Muscle layer of duodenum (tissue), 2 donors: ENCODE measurements around the gene C14orf132.

Source experiments
- H3K27ac ChIP-seq: one replicate; pipeline ENCODE4 v1.7.0; 2013; ENCODE audit warnings: mild to moderate bottlenecking, low read length
- H3K27me3 ChIP-seq: one replicate; pipeline ENCODE4 v1.7.0; 2013; ENCODE audit warnings: low read depth, mild to moderate bottlenecking, control low read depth, low read length
- H3K36me3 ChIP-seq, 2 donors: one replicate each; pipeline ENCODE4 v1.7.0; 2013; ENCODE audit warnings: low read length in 2 of 2, control low read depth in 1 of 2, mild to moderate bottlenecking in 1 of 2; ENCODE audit not compliant: insufficient read depth in 2 of 2, control insufficient read depth in 1 of 2
- H3K4me1 ChIP-seq, 2 donors: one replicate each; pipeline ENCODE4 v1.7.0; 2013; ENCODE audit warnings: low read length in 2 of 2, mild to moderate bottlenecking in 2 of 2, control low read depth in 1 of 2, moderate library complexity in 1 of 2; ENCODE audit not compliant: insufficient read depth in 2 of 2, control insufficient read depth in 1 of 2
- H3K4me3 ChIP-seq, 2 donors: one replicate each; pipeline ENCODE4 v1.7.0; 2013; ENCODE audit warnings: low read length in 2 of 2, low read depth in 1 of 2, mild to moderate bottlenecking in 1 of 2
- H3K9me3 ChIP-seq, 2 donors: one replicate each; pipeline ENCODE4 v1.7.0; 2013; ENCODE audit warnings: low read length in 2 of 2, control low read depth in 1 of 2, mild to moderate bottlenecking in 1 of 2; ENCODE audit not compliant: control insufficient read depth in 1 of 2
- donor health status: healthy.

The C14orf132 gene

DNA sequence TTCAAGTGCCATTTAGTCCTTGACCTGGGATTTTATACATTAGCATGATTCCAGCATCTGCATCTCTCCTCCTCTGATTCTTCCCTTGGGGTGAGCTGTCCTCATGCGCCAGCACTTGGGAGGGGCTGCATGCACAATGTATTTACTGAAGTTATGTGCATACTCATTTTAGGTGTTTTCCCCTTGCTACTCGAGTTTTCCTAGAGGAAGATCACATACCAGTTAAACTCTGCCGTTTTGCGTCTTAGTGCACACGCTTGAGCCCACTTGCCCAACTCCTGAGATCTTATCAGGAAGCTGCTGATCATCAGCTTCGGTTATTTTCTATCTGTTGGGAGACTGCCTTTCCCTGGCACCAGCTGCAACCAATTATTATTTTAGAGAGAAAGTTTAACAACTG, 78.8 kb downstream of the C14orf132 start:
- Histone ChIP-seq H3K27me3 (no peaks in the 10 kb centered on the region), H3K36me3 (no peaks in the 10 kb centered on the region), H3K4me3 (no peak overlapping the region), H3K4me1 (no peaks in the 10 kb centered on the region), H3K27ac (no peak overlapping the region), H3K9me3 (no peaks in the 10 kb centered on the region)

DNA sequence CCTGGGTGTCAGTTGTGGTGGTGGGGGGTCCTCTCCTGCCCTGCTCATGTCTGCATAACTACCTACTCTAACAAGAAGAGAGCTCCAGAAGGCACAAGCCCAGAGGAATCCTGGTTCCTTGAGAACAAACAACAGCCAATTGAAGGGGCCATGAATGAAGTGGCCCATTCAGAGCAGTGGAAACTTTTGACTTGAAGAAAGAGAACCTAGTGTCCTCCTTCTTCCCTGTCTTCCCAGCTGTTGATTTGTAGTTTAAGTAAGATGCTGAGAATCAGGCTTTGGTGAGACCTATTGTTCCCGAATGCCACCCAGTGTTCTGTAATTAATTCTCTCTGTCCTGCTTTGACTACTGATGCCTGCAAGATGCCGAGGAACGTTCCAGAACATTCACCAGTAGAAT, 79.2 kb downstream of the C14orf132 start:
- no peaks in the 10 kb centered on the region for H3K36me3 ChIP-seq
- no peaks in the 10 kb centered on the region for H3K4me1 ChIP-seq

DNA sequence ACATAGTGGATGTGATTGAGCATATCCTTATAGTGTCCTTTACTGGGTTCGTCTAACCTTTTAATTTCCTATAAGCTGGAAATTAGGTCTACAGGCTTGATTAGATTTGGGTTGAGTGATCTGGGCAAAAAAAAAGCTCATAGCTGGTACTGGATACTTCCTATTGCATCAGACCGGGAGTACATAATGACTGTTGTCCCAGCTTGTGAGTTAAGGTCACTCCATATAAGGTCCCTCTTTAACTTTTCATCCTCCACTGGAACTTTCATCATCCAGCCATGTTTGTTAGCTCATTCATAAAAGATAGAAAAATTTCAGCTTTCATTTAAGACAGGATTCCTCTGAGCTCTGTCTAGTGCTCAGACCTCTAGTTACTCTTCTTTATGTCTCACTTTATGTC, 80.8 kb downstream of the C14orf132 start:
- H3K36me3 ChIP-seq = no peaks in the 10 kb centered on the region
- no peaks in the 10 kb centered on the region for H3K4me1 ChIP-seq
- no peaks in the 10 kb centered on the region for H3K27me3 ChIP-seq

More for the DNA sequence above, 79.2 kb downstream of the C14orf132 start:
- Histone ChIP-seq H3K9me3 (no peaks in the 10 kb centered on the region), H3K4me3 (no peak overlapping the region), H3K27ac (no peak overlapping the region), H3K27me3 (no peaks in the 10 kb centered on the region)

DNA sequence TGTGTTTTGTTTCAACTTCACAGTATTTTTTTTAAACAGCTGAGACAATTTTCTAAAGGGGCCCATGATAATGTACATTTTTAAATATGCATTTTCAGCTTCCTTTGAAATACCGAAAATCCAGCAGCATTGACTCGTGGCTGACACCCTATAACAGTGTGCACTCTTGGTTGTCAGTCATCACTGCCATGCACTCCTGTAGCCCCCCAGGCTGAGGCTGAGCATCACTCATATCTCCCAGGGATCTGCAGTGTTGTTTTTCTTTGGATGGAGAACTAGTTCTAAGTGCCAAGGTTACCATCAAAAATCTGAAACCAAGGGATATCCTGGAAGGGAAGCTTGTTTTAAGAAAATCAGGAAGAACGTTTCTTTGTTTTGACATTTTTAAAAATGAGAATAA, 81.2 kb downstream of the C14orf132 start:
- Histone ChIP-seq H3K36me3 (no peaks in the 10 kb centered on the region), H3K9me3 (no peaks in the 10 kb centered on the region), H3K4me1 (peaks cover 0 to 1% of the 10 kb centered on the region in 2 donors), H3K4me3 (no peak overlapping the region), H3K27ac (no peak overlapping the region), H3K27me3 (no peaks in the 10 kb centered on the region)

More for the DNA sequence above, 80.8 kb downstream of the C14orf132 start:
- Histone ChIP-seq H3K27ac (no peak overlapping the region), H3K4me3 (no peak overlapping the region), H3K9me3 (no peaks in the 10 kb centered on the region)

DNA sequence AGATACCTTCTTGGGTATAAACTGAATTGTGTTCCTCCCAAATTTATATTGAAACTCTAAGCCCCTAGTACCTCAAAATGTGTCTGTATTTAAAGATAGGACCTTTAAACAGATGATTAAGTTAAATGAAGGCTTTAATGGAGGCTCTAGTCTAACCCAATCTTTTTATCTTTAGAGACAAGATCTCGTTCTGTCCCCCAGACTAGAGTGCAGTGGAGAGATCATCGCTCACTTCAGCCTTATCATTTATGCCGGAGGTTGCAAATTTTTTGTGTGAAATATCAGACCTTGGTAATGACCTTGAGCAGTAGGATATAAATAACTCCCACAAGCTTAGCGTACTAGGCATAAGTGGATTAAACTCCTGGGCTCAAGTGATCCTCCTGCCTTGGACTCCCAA, 81.8 kb downstream of the C14orf132 start:
- Histone ChIP-seq H3K9me3 (no peaks in the 10 kb centered on the region), H3K4me1 (peaks cover 0 to 5% of the 10 kb centered on the region in 2 donors), H3K4me3 (no peak overlapping the region), H3K27me3 (no peaks in the 10 kb centered on the region), H3K36me3 (no peaks in the 10 kb centered on the region), H3K27ac (no peak overlapping the region)

DNA sequence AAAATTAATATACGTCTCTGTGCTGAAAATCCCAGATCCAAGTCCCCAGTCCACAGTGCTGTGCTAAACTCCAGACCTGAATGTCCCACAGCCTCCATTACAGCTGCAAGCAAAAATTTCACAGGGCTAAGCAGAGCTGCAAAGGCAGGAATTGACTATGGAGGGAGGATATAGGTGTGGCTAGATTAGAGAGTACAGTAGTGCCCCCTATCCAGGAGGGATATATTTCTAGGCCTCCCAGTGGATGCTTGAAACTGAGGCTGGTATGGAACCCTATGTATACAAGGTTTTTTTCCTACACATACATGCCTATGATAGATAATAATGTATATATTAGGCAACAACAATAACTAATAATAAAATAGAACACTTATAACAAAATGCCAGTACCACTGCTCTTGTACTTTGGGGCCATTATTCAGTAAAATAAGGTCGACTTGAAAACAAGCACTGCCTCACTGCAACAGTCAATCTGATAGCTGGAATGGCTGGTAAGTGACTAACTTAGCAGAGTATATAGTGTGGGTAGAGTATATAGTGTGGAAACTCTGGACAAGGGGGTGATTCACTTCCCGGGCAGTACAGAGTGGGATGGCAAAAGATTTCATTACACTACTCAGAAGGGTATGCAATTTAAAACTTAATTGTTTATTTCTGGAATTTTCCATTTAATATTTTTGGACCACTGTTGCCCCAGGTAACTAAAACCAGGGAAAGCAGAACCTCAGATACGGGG, 82.7 kb downstream of the C14orf132 start:
- Histone ChIP-seq H3K4me3 (no peak overlapping the region), H3K27ac (no peak overlapping the region), H3K4me1 (peaks cover 0 to 5% of the 10 kb centered on the region in 2 donors), H3K36me3 (no peaks in the 10 kb centered on the region), H3K27me3 (no peaks in the 10 kb centered on the region), H3K9me3 (no peaks in the 10 kb centered on the region)

DNA sequence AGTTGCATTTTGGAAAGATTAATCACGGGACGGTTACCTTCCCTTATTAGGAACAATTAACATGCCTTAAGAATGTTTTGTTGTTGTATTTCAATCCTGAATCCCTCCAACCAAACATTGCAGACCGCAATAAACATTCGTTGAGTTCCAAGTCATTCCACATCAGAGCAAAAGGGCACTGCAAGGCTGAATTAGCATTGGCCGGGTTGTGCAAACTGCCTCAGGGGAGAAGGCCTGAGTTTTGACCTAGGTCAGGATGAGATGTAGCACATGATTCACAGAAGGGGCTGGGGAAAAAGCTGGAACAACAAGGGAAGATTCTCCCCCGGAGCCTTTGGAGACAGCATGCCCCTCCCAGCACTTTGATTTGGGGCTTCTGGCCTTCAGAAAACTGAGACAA, 83.3 kb downstream of the C14orf132 start:
- H3K27ac ChIP-seq = no peak overlapping the region
- H3K4me3 ChIP-seq = no peak overlapping the region
- no peaks in the 10 kb centered on the region for H3K9me3 ChIP-seq
- peaks cover 0 to 5% of the 10 kb centered on the region in 2 donors for H3K4me1 ChIP-seq
- H3K27me3 ChIP-seq = no peaks in the 10 kb centered on the region
- no peaks in the 10 kb centered on the region for H3K36me3 ChIP-seq

DNA sequence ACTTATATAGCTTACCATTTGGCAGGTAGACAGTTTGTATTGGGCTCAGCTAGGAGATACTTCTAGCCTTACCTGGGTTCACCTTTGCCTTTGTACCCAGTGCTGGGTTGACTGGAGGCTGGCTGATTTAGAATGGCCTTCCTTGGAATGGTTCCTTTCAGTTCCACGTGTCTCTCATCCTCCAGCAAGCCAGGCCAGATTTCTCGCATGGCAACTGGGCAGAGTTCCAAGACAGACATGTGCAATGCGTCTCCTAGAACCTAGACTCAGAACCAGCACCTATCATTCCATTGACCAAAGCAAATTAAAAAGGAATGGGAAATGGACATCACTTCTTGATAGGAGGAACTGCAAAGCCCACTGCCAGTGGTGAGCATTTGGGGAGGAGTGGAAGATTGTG, 86.4 kb downstream of the C14orf132 start:
- no peak overlapping the region for H3K27ac ChIP-seq
- no peaks in the 10 kb centered on the region for H3K36me3 ChIP-seq

DNA sequence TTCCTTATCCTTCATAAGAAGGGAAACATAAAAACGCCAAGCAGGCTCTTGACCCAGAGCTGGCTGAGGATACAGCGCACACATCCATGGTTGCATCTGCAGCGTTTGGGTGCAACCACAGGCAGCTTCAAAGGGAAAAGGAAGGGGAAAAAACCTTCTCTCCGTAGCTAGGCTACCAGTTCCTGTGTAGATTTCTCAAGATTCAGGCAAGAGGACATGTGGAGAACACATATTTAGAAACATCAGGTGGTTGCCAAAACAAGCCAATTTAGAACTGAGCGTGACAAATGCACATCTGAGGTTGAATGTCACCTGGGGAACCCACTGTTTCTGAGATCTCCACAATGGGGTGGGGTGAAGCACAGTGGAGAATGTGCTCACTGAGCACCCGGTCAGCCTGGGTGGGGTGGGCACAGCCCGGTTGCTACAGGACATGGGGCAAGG, 87.2 kb downstream of the C14orf132 start:
- Histone ChIP-seq H3K36me3 (no peaks in the 10 kb centered on the region), H3K9me3 (no peaks in the 10 kb centered on the region), H3K27ac (no peak overlapping the region), H3K4me1 (peaks cover 0 to 5% of the 10 kb centered on the region in 2 donors), H3K27me3 (no peaks in the 10 kb centered on the region), H3K4me3 (no peak overlapping the region)

More for the DNA sequence above, 86.4 kb downstream of the C14orf132 start:
- Histone ChIP-seq H3K4me1 (peaks cover 0 to 5% of the 10 kb centered on the region in 2 donors), H3K4me3 (no peak overlapping the region), H3K9me3 (no peaks in the 10 kb centered on the region), H3K27me3 (no peaks in the 10 kb centered on the region)

DNA sequence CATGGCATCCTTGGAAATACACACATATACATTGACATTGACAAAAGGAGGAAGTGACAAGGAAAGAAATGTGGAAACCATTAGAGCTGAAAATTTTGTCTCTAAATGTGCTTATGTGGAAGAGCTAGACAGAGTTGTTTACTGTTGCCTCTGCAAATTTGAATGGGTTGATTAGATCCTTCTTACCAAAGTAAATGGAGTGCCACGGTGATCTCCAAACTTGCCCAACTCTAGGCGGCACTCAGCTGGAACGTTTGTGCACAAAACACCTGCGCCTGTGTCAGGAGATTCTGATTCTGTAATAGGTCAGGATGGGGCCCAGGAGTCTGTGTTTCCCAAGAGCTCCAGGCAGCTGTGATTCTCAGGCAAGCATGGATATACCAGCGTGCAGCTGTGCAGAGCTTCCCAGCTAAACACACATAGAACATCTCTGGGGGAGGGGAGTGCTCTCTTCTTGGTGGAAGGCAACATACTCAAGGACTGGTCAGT, 87.7 kb downstream of the C14orf132 start:
- H3K4me1 ChIP-seq = peaks cover 0 to 5% of the 10 kb centered on the region in 2 donors
- H3K27ac ChIP-seq = no peak overlapping the region
- H3K4me3 ChIP-seq = no peak overlapping the region
- no peaks in the 10 kb centered on the region for H3K36me3 ChIP-seq
- no peaks in the 10 kb centered on the region for H3K9me3 ChIP-seq
- H3K27me3 ChIP-seq = no peaks in the 10 kb centered on the region

DNA sequence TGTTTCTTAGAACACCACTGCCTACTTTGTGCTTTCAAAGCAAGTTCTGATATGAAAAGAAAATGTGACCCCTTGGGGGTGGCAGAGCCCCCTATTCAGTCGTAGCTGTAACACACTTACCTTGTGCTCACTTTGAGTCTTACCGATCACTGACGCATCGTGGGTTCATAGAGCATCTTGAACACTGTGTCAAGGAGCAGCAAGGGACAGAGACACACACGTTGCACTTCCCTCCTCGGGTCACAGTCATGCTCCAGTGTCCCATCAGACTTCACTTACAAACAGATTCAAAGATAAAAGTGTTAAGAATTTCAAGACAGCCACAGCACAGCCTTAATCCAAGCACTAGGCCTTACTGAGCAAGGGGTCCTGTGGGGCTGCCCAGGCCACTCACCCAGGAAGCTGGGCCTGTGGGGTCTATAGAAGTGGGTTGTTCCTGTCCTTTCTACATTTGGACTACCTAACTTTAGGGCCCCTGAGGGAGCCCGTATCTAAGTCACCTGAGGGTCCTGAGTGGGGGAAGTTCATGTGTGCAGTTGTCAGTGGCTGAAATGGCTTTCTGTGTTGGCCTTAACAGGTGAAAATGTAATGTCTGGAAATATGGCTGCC, 90.1 kb downstream of the C14orf132 start:
- H3K4me3 ChIP-seq = no peak overlapping the region
- no peaks in the 10 kb centered on the region for H3K9me3 ChIP-seq
- H3K27me3 ChIP-seq = no peaks in the 10 kb centered on the region
- H3K4me1 ChIP-seq = peaks cover 0 to 5% of the 10 kb centered on the region in 2 donors
- H3K27ac ChIP-seq = no peak overlapping the region
- H3K36me3 ChIP-seq = no peaks in the 10 kb centered on the region
